Superior temporal gyrus (tissue), 1 donor: Measurements from ENCODE around the gene NAA20.
"Not testable (repeated sequence)": the region's sequence is repeated elsewhere in the genome, so short reads cannot be mapped to it uniquely, and the experiment has no call there.

Experiments
- DNase-seq: peaks from one replicate; pipeline ENCODE4 v3.0.0-alpha.2; 2016; ENCODE audit errors: extremely low spot score

The NAA20 gene

DNA sequence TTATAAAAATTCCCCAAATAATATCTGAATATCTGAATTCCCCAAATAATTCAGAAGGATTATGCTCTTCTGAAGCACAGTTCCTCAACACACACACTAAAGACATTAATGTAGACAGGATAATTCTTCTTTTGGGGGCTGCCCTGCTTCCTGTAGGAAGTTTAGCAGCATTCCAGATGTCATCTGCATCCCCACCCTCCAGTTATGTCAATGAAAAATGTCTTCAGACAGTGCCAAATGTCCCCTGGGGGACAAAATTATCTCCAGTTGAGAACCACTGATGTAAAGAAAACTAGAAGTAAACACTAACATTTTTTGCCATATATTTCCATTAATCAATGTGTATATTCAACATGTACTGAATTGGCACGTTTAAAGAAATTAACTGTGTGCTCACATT, 25.9 kb upstream of the NAA20 start:
- no peak for DNase-seq

DNA sequence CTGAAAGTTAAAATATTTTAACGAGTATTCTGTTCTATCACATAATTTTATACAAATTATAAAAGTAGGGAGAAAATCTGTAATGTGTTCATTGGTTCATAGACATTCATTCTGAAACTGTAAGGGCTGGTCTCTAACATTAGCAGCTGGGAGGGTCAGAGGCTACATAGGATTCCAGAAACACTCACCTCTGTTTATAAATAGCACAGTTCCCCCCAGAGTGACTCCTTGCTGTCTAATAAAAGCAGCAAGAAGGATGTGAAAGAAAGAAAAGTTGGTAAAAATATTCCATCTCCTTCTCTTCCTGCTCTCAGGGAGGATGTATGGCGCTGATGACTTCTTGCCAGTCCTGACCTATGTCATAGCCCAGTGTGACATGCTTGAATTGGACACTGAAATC, 25.3 kb upstream of the NAA20 start:
- DNase-seq: no peak

DNA sequence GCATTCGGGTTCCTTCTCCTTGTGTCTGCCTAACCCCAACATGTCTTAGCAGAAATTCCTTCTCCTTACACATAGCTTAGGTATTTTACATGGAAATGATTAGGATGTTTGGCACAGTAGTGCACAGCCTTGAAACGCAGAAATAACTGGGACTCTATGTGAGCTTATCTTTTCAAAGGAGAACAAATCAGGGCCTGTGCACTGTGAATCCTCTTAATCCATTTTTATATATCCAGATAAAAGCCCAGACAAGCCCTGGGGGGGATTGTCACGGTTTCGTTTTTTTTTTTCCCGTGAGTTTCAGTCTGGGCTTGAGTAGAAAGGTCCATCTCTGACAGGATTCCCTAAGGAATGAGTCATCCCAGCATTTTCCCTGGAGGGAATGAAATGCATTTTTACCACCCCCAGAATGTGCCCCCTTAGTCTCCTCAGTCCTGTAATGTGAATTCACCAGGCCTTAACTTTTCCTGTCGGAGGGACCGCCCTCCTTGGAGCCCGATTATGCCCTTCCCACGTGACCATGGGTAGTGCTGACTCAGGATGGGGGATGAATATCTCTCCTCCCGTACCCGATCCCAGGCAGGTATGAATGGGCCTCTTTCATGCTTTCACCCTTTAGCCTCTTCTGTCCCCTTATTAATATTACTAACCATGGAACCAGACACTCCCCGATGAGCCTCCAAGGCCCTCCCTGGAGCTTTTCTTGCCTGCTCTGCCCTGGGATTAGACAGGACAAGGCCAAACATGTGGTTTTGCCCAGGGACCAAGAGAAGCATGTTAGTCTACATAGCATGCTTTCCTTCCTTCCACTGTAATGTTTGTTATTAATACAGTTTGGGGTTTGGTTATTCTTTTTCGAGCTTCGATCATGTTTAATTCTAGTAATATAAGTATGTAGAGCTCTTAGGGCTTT, 23.9 kb upstream of the NAA20 start:
- DNase-seq: peak; percentile 65

DNA sequence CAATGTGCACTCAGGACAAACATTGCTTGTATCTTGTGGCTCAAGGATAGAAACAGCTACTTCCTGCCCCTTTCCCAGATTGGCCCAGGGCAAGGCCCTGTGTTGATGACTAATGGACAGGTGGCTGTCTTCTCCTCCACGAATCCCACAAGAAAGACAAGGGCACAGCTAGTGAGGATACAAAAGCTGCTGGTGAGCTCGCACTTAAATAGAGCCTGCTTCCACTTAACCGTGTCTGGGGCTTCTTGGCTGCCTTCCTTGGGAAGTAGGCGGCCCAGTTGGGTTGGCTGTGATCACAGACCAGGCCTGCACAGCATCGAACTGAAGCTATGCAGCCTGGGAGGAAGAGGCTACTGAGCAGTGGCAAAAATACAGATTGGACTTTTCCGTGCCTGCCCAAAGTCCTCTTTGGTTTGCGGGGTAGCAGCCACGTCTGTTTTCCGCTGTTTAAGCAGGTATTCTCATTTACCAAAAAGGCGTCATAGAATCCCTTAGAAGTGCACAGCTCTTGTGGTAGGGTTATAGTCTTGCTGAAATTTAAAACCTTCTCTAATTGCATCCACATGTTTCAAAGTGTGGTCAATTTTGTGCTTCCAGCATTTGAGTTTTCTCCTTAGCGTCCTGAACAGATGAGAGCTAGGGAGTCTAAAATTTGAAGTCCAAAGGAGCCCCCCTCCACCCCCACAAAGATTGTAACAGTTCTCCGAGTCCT, 23.0 kb upstream of the NAA20 start:
- DNase-seq: no peak

DNA sequence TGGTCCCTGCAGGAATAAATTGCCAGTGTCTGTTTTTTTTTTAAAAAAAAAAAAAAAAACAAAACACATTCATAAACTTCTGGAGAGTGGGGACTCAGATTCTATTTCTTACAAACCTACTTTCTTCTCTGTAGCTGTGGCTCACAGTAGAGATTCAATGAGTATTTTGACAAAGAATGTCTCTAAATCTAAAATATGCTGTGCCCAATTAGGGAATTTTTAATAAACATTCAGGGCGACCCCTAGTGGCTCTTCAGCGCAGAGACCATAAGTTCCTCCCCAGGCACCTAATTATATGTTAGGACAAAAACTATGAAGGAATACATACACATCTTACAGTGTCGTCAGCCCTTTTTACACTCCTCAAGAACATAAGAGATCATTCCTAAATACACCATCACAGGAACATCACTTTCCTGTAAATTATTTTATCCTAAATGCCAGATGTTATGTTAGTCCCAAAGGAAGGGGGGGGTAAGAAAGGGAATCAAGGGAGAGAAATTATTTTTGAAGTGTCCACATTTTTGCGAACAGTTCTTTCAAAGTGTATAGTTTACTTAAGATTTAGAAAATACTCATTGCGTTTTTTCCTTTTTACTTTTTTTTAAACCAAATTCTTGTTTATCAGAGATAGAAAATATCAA, 21.8 kb upstream of the NAA20 start:
- DNase-seq: peak; percentile 92

DNA sequence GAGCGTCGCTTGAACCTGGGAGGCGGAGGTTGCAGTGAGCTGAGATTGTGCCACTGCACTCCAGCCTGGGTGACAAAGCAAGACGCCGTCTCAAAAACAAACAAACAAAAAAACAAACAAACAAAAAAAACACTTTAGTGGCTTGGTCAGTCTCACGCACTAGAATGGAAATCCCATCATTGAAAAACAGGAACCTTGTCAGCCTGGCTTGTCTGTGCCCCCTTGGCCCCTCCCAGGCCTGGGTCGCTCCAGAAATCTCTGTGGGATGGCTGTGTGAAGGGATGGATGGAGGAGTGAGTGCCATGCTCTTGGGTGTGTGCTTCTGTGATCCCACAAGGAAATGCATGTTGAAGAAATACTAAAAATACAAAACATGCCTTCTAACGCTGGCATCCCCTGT, 20.9 kb upstream of the NAA20 start:
- no peak for DNase-seq

DNA sequence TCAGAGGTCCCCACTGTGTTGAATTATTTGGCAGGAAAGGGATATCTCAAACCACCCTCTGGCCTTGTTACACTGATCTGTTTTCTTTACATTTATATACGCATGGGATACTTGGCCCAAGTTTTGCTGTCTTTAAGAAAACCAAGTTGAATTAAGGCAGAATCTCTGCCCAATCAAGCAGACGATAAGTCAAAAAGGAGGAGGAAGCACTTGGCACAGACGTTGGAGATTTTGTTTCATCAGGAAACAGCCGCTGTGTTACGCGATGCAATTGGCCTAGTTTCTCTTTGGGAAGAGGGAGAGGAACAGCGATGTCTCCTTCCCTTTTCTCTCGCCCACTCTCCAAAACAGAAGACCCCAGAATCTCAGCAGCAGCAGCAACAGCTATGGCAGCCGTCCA, 20.2 kb upstream of the NAA20 start:
- DNase-seq: no peak

DNA sequence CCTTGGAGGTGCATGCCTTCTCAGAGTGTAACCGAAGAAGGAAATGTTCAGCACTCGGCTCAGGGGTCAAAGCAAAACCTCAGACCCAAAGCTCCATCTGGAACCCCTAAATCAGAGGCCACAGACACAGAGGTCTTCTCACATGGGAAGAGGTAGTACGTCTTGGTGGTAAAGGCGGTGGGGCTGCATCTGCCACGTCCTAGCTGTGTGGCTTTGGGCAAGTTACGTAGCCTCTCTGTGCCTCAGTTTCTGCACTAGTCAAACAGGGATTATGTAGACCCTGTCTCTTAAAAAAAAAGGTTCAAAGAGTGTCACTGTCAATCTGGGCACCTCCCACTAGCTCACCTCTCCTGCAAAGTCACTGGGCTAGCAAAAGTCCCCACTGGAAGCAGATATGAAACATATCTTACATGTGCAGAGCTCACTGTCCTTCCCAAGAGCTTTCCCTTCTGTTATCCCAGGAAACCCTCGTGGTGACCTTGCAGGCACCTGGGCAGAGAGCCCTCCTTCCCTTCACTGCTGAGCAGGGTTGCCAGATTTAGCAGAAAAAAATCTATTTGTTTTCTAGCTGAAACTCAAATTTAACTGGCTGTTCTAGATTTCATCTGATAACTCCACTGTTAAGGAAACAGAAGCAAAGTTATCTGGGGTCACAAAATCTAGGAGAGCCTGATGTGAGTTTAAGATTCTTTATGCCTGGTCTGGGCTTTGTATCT, 18.0 kb upstream of the NAA20 start:
- DNase-seq: no peak

DNA sequence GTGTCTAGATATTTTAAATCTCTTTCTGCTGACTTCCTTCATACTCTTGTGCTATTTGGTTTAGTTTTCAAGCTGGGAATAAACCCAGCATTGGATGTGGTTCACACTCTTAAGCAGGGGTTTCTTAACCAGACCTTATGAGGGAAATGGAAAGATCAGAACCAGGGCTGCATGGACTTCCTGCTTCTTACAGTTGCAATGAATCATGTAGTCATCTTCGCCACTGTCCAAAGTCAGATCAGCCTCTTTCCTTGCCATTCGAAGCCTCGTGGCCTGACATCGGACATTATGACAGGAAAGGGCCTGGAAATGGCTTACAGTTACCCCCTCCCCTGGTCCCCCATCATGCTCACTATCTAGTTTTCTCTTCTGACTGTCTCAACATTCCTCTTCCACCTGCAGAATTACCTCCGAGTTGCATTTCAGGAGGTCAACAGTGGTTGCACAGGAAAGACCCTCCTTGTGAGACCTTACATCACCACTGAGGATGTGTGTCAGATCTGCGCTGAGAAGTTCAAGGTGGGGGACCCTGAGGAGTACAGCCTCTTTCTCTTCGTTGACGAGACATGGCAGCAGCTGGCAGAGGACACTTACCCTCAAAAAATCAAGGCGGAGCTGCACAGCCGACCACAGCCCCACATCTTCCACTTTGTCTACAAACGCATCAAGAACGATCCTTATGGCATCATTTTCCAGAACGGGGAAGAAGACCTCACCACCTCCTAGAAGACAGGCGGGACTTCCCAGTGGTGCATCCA, 16.8 kb upstream of the NAA20 start:
- DNase-seq: peak; percentile 23

DNA sequence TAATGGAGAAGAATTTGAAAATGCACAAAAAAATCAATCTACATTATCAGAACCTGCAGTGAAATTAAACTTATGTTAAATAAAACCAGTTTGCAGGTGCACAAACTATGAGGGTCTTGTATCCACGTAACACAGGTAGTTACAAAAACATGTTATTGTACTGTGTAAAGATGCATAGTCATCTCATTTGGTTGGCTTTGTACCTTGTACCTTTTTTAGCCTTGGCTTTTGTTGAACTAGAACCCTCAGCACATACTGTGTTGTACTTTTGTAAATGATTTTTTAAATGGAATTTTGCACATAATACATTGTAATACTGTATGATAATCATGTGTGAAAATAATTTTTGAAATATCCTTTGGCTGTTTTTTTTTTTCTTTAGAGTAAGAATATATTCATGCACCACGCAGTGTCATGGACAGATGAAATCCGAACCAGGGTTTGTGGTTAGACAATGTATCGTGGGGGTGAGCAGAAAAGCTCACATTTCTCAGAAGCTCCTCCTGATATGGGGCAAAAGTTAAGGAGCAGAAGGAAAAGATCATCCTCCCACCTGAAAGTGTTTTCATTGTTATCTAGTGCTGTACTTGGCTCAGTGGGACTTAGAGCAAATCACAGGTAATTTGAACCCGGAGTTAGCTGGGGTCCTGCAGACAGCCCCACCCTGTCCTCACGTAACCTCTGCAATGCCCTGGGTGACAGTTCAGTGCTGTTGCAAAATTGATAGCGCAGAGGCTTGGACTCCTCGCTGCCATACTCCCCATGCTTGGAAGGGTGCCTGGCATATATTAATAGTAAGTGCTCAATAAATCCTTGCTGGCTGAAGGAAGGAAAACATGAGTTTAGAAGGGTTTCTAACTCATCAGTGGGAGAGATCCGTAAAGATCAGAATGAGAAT, 14.8 kb upstream of the NAA20 start:
- DNase-seq: no peak

DNA sequence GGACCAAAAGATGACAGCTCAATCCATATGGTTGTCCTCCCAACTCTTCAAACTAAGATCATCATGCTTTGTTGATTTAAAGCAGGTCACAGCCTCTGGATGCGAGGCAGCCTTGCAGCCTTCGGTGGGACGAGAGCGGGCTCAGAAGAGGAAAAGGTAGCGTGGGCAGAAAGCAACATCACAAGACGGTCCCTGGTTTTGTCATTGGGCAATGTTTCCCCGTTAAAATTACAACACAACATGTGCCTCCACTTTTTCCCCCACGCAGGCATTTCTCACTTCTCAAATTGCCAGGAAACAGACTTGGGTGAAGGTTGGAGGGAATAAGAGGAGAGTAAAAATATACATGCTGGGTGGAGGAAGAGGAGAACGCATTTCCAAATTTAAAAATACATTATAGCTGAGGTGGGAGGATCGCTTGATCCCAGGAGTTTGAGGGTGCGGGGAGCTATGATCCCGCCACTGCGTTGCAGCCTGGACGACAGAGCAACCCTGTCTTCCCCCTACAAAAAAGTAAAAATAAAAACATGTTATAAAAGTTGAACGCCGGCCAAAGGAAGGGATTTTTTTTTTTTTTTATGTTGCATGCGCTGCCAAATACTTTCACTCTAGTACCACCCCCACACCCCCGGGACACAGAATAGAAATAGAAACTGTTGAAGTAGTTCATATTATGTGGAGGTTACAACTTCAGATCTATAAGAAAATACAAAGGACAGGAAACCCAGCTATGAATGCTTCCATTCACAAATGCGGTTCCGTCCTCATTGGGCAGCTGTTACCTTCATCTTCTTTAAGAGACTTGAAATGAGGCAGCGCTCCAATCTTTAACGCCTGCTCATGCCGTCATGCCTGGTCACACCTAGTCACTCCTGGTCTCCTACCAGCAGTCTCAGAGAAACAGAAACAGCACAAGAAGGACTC, 13.9 kb upstream of the NAA20 start:
- peak; percentile 73 for DNase-seq

DNA sequence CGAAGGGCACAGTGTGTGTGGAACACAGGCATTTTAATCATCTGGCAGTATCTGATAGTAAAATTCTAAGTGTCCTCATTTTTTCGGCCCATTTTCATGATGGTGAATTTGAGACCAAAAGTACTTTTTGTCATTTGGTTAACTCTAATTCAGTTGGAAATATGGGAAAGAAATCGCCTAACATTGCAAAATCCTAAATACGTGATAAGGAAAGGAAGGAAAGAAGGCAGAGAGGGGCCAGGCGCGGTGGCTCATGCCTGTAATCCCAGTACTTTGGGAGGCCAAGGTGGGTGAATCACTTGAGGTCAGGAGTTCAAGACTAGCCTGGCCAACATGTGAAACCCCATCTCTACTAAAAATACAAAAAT, 13.2 kb upstream of the NAA20 start:
- DNase-seq: not testable (repeated sequence)

DNA sequence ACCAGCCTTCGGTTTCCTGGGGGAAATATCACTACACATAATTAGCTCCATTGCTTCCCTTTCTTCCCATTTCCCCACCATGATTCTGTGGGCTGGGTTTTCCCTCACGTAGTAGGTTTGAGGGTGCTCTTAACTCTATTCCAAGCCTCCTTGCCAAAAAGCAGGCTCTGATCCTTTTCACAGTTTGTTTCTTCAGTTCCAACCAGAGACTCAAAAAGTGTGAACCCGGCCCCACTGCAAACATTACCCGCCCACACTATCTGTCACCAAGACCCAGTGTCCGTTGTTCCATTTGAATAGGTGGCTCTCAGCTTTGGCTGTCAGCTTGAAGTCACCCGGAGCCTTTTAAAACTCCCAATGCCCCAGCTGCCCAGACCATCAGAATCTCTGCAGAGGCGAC, 11.8 kb upstream of the NAA20 start:
- peak; percentile 14 for DNase-seq

DNA sequence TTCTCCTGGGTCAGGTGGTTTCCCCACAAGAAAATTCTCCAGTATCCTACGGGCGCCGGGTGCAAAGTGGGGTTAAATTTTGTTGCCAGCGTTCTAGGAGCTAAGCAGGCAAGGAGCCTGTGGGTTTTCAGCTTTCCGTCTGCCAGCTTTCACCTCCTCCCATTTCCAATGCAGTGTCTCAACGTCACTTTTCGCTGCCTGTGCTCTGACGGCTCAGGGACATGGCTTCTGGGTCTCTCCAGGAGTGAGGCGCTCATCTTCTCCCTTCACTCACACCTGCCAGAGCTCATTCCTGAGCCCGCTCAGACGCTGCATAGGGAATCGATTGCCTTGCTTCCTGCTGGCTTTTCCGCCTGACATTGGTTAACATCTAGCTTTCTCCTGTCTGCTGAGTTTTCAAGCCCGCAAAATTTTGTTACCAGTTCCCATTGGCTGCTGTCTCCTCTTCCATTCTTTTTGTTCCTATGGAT, 7.3 kb upstream of the NAA20 start:
- DNase-seq: peak; percentile 60

DNA sequence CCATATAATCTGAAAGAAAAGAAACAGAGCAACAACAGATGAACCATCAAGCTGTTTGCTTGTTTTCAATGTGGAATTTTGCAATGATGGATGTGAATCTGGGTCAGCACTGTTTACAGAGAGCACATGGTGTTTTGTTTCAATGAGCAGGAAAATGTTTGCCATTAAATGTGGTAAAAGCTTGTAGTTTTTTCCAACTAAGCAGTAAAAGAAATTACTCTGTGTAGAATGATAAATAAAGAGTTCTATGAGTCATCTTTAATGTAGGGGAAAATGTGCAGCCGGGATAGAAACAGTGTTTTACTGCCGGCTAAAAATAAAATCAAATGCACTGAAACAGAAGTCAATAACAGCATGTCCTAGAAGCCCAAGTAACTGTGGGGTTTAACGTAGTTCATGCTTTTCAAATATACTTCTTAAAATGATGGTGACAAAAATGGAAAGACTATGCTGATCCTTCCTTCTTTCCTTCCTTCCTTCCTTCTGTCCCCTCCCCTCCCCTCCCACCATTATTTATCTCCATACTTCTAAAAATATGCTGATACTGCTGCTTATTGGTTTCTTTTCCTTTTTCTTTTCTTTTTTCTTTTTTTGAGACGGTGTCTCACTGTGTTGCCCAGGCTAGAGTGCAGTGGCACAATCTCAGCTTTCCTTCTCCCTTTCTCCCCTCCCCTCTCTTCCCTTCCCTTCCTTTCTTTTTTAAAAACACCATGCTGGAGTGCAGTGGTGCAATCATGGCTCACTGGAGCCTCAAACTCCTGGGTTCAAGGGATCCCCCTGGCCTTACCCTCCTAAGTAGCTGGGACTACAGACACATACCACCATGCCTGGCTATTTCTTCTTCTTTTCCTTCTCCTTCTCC, 6.3 kb upstream of the NAA20 start:
- DNase-seq: peak; percentile 81

DNA sequence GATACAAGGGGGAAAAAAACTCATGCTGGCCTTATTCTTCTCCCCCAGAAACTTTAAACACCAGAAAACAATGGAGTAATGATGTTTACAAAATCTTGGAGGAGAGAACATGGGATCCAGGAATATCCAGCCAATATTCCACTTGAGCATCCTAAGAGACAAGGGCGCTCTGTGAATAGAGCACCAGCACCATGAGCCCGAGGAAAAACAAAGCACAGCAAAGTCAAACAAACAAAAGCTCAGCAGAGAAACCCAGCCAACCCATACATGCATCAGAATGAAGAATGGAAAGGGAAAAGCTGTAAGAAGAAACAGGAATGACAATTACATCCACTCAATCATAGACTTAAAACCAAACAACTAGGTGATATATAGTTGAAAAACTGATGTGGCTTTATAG, 4.6 kb upstream of the NAA20 start:
- DNase-seq: peak; percentile 83

DNA sequence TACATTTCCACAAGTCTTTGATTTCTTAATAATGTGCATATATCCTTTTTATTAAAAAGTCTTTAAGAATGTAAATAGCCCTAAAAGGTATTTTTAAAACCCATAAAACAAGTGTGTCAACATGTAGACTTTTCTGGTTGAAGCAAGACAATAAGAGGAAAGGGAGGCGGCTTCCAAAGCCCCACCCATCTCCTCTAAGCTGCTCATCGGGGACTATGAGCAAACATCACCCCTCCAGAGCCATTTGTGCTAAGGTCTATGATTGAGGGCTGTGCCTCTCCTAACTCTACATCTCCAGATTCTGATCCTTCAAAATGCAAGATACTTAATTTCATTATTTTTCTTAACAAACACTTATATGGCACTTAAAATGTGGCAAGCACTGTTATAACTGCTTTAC, 2.5 kb upstream of the NAA20 start:
- DNase-seq: peak; percentile 14

DNA sequence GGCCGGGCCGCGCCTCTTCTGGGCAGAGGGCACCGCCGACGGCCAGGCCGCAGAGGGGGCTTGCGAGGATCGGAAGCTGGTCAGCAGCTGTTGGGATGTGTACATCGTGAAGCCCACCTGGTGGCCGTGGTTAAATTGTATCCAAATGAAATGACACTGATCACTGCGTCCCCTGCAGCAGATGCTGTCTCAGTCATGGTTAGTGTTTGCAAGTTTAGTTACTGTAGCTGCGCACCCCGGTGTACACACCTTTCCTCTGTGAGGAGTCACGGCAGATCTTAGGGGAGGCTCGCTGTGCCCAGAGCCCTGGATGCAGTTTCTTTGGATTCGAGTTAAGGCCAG, 653 bp downstream of the NAA20 start:
- DNase-seq: no peak
